ENCODE measurements around the gene TECPR1.

Gene TECPR1

DNA sequence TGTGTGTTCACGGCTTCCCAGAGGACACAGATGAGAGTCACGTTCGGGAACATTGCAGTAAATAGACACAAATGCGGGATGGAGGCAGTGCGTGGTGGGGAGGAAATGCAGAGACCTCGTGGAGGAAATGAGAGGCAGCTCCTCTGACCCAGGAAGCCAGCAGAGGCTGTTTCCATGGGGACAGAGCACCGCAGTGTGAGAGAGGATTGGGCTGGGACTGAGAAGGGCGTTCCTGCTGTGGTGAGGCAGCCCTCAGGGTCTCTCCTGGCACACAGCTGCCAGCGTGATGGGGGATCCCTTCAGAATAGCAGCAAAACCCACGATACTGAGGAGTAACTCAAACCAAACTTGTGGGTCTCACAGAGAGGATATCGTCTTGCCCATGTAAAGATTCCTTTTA, 62.5 kb downstream of the TECPR1 start:
- no peak overlapping the region for H3K27ac ChIP-seq
- TF ChIP-seq, protein P1, sequence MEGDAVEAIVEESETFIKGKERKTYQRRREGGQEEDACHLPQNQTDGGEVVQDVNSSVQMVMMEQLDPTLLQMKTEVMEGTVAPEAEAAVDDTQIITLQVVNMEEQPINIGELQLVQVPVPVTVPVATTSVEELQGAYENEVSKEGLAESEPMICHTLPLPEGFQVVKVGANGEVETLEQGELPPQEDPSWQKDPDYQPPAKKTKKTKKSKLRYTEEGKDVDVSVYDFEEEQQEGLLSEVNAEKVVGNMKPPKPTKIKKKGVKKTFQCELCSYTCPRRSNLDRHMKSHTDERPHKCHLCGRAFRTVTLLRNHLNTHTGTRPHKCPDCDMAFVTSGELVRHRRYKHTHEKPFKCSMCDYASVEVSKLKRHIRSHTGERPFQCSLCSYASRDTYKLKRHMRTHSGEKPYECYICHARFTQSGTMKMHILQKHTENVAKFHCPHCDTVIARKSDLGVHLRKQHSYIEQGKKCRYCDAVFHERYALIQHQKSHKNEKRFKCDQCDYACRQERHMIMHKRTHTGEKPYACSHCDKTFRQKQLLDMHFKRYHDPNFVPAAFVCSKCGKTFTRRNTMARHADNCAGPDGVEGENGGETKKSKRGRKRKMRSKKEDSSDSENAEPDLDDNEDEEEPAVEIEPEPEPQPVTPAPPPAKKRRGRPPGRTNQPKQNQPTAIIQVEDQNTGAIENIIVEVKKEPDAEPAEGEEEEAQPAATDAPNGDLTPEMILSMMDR (conservative IDR thresholded peaks at IDR 0.05): no peak

DNA sequence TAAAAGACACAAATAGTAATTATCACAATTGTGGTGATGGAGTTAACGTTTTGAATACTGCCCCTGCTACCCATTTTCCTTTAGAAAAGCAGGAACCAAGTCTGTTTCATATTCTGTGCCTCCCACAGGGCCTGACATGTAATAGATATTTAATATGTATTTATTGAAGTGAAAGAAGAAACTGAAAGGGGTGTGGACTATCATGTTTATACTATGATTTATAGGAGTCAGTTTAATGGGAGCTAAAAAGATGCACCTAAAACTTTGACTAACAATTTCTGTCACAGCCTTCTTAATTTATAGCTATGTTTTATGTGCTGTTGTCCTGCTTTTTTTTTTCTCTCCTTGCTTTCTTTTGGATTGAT, 64.9 kb downstream of the TECPR1 start:
- TF ChIP-seq, protein P1 (conservative IDR thresholded peaks at IDR 0.05): no peak
- peak overlapping the region; percentile 10; the same call in 1 of the 2 replicates for H3K27ac ChIP-seq

DNA sequence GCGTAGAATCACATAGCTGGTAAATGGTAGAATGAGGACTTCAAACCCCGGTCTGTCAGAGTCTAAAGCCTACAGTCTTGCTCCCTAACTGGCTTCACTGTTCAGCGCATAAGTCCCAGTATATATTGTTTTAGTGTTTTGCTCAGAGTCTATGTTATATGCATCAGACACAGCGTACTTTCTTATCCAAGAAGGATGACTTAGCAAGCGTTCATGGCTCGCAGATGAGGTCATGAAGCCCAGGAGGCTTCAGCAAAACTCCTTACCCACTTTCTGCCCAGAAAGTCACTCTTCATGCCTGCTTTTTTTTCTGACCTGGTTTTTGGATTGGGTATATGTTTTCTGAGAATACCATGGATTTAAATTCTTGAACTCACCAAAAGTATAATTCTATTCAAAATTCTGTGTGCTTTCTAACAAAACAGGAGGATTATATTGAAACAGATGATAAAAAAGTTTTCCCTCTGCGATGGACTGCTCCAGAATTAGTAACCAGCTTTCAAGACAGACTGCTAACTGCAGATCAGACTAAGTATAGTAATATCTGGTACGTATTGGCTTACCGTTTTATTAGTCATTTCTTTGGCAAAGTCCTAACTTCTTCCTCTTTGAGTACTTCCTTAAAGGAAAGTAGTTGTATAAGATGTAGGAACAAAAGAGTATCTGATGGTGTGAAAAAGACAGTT, 65.4 kb downstream of the TECPR1 start:
- TF ChIP-seq, protein P1 (conservative IDR thresholded peaks at IDR 0.05): no peak

DNA sequence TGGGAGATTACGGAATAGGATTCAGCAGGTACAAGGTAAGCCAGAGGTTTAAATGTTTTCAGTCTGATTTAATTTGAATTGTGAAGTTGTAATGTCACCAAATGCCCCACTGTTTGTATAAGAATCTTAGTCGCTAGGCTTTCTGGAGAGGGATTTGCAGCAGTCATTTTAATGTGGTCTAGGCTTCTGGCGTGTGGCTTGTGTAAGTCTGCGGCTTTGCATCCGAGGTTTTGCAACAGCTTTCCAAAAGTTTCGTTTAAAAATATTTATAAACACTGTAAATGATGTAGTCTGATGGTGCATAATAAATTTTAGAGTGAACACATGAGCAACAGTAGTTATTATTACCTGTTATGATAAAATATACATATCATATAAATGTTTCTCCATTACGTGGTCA, 66.9 kb downstream of the TECPR1 start:
- H3K27ac ChIP-seq: no peak overlapping the region
- TF ChIP-seq, protein P1 (conservative IDR thresholded peaks at IDR 0.05): no peak

More for the DNA sequence above, 65.4 kb downstream of the TECPR1 start:
- H3K27ac ChIP-seq: peak overlapping the region; percentile 10; the same call in 1 of the 2 replicates

DNA sequence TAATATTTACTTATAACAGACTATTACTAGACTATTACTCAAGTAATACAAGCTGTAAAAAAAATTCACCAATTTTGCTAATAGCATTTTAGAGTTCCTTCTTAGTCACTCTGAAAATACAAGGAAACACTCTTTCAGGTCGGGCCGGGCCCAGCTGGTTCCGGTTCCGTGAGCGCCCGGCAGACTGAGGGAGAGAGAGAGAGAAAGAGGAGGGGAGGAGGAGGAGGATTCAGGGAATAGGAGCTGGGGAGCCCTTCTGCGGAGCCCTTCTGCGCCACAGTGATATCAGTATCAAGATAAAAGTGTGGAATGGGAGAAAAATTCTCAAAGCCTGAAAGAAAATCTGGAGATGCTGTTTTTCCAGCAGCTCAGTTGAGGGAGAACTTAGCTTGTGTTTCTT, 71.3 kb downstream of the TECPR1 start:
- no peak overlapping the region for H3K27ac ChIP-seq
- TF ChIP-seq, protein P1 (conservative IDR thresholded peaks at IDR 0.05): no peak

DNA sequence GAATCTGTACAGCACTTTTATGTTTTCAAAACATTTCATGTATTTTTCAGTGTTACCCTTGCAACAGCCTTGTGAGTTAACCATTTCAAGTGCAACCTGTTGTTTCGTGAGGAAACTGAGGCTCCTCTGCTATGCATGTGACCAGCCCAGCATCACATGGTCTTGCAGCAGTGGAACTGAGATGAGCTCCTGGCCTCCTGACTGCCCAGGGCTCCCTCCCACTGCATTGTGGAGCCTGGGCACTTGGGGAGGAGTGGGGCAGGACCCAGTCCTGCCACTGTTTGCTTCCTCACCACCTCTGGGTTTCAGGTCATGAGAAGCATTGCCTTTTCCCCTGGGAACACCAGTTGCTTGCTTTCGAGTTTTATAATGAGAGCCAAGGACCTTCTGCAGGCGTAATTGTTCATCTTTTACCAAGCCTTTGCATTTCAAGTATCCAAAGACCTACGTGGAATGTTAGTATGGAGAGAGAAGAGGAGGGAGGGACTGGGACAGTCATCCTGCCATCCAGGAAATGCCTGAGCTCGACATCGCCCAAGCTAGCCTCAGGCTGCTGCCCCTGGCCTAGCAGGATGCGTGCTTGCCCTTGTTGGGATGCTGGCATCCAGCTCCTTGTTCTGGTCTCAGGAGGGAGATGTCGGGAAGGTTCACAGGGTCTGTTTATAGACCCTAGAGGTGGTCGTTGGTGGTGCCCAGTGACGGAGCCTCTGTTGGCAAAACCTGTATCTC, 73.1 kb downstream of the TECPR1 start:
- H3K27ac ChIP-seq: peak overlapping the region; percentile 94
- TF ChIP-seq, protein P1 (conservative IDR thresholded peaks at IDR 0.05): no peak

DNA sequence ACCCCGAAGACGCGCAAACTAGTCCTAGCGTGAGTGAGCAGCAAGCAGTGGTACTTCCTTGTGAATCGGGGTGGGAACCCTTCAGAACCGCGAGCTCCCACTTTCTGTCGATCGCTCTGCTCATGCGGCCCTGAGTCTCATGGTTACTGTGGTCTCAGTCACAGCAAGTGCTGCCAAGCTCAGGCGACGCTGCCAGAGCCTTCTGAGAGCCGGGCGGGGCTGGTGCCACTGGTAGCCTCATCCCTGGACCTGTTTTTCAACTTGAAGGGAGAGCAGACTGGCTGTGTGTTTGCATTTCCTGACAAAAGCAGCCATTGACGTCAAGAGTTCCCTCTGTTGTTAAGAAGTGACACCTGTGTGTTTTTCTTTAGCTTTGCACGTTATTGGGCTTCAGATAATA, 73.7 kb downstream of the TECPR1 start:
- peak overlapping the region; percentile 94 for H3K27ac ChIP-seq
- TF ChIP-seq, protein P1 (conservative IDR thresholded peaks at IDR 0.05): no peak

Measured in VCaP (cell line).